Uterus (tissue), 2 donors: ENCODE data around the gene C3orf70.

Experiments
- POLR2A ChIP-seq, 2 donors: fragments of 450-650 bp; IDR thresholded peaks; one replicate each; pipeline ENCODE4 v1.6.1; 2016; ENCODE audit warnings: antibody characterized with exemption in 2 of 2, mild to moderate bottlenecking in 1 of 2, moderate library complexity in 1 of 2
- TF ChIP-seq, protein P1 (sequence below), 4 experiments: fragments of 200-600 bp in 2 of 4; fragments of 450-650 bp in 2 of 4; sonication (generic) in 2 of 4; IDR thresholded peaks; one replicate each; pipeline ENCODE4 v1.5.1; 2016 to 2019; ENCODE audit warnings: antibody characterized with exemption in 4 of 4, mild to moderate bottlenecking in 2 of 4, moderate library complexity in 1 of 4

DNA sequence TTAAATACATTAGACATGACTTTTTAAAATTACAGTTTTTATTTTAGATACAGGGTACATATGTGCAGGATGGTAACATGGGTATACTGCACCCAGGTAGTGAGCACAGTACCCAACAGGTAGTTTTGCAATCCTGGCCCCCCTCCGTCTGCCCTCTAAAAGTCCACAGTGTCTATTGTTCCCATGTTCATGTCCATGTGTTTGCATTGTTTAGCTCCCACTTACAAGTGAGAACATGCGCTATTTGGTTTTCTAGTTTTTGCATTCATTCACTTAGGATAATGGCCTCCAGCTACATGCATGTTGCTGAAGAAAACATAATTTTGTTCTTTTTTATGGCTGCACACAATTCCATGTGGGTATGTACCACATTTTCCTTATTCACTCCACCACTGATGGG is 23.8 kb downstream of the C3orf70 start:
- TF ChIP-seq, protein P1, sequence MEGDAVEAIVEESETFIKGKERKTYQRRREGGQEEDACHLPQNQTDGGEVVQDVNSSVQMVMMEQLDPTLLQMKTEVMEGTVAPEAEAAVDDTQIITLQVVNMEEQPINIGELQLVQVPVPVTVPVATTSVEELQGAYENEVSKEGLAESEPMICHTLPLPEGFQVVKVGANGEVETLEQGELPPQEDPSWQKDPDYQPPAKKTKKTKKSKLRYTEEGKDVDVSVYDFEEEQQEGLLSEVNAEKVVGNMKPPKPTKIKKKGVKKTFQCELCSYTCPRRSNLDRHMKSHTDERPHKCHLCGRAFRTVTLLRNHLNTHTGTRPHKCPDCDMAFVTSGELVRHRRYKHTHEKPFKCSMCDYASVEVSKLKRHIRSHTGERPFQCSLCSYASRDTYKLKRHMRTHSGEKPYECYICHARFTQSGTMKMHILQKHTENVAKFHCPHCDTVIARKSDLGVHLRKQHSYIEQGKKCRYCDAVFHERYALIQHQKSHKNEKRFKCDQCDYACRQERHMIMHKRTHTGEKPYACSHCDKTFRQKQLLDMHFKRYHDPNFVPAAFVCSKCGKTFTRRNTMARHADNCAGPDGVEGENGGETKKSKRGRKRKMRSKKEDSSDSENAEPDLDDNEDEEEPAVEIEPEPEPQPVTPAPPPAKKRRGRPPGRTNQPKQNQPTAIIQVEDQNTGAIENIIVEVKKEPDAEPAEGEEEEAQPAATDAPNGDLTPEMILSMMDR (IDR thresholded peaks at IDR 0.05) = no peak
- TF ChIP-seq POLR2A (IDR thresholded peaks at IDR 0.05) = no peak
